Calu3 (cell line): ENCODE data around the gene ASPA. TPM values are rescaled to one million over a fixed set of nuclear protein-coding genes. Genes with fewer than 3 reads are reported as not detected.

Experiments
- BruUV-seq: library from RNA; stranded (reverse); fragments of 400-500 nt; replicated peaks from 2 replicates; lab custom pipeline; 2021; lab: Mats Ljungman, UMichigan
- CTCF ChIA-PET: fragments of 300-600 bp; sonication (Branson Sonifier 250); formaldehyde crosslinking; loops from one replicate; lab custom pipeline; 2022; ENCODE audit warnings: antibody characterized with exemption; lab: Charles Lee
- DNase-seq: peaks from one replicate; pipeline ENCODE4 v3.0.0; 2022
- H3K27ac Mint-ChIP-seq: one replicate; pipeline ENCODE4 v1.8.0; 2022; ENCODE audit warnings: mixed read lengths; ENCODE audit not compliant: unreplicated experiment
- H3K27me3 Mint-ChIP-seq: one replicate; pipeline ENCODE4 v1.8.0; 2022; ENCODE audit warnings: mixed read lengths; ENCODE audit not compliant: unreplicated experiment
- H3K36me3 Mint-ChIP-seq: one replicate; pipeline ENCODE4 v1.8.0; 2022; ENCODE audit warnings: mild to moderate bottlenecking, moderate library complexity, mixed read lengths; ENCODE audit not compliant: insufficient read depth, unreplicated experiment
- H3K4me1 Mint-ChIP-seq: one replicate; pipeline ENCODE4 v1.8.0; 2022; ENCODE audit warnings: mild to moderate bottlenecking, low read depth, mixed read lengths; ENCODE audit not compliant: unreplicated experiment
- H3K4me3 Mint-ChIP-seq: one replicate; pipeline ENCODE4 v1.8.0; 2022; ENCODE audit warnings: mild to moderate bottlenecking, low read depth, moderate library complexity, mixed read lengths; ENCODE audit not compliant: unreplicated experiment
- H3K9me3 Mint-ChIP-seq: one replicate; pipeline ENCODE4 v1.8.0; 2022; ENCODE audit warnings: low read depth, mixed read lengths; ENCODE audit not compliant: unreplicated experiment
- CTCF ChIP-seq: fragments of 200-600 bp; IDR thresholded peaks from one replicate; pipeline ENCODE4 v1.8.0; 2022; ENCODE audit warnings: antibody characterized with exemption; ENCODE audit not compliant: unreplicated experiment
- intact Hi-C: fragments of 100-400 bp; cut with micrococcal nuclease; formaldehyde crosslinking; loops from one replicate; pipeline ENCODE4 v1.10.0; 2022; ENCODE audit not compliant: unreplicated experiment
- total RNA-seq: library from RNA; stranded (reverse); gene quantifications from 2 replicates; pipeline ENCODE4 v1.2.3, GENCODE V29; 2022

Gene ASPA
- total RNA-seq, 1 experiment from 2014 or later: not detected

- no peak for DNase-seq
- Mint-ChIP-seq H3K36me3 (no peaks in the 10 kb centered on the region), H3K4me1 (peaks cover 13% of the 10 kb centered on the region), H3K27ac (no peak within 1 kb of the TSS), H3K27me3 (no peaks in the 10 kb centered on the region), H3K9me3 (no peaks in the 10 kb centered on the region), H3K4me3 (no peak within 1 kb of the TSS)
- intact Hi-C loops: no loop called here
- CTCF ChIA-PET: no interaction called here
- BruUV-seq: no TSS peak
- no peak for TF ChIP-seq CTCF
These were observed 4.2 kb upstream of the ASPA start, which contains the start of gene SPATA22 for GRCh38 chr17:3471599-3471998. Gene SPATA22, minus strand, starts transcription at chr17:3471819. Its CDS starts 2,494 bp downstream, at chr17:3469325.

- no peak for DNase-seq
- no peak for TF ChIP-seq CTCF
- CTCF ChIA-PET: no interaction called here
- Mint-ChIP-seq H3K27ac (no peak overlapping the region), H3K9me3 (no peaks in the 10 kb centered on the region), H3K4me3 (no peak overlapping the region), H3K4me1 (peaks cover 13% of the 10 kb centered on the region), H3K27me3 (no peaks in the 10 kb centered on the region), H3K36me3 (no peaks in the 10 kb centered on the region)
- no TSS peak for BruUV-seq
- intact Hi-C loops: no loop called here
These were observed 3.7 kb upstream of the ASPA start for GRCh38 chr17:3472137-3472536.

- intact Hi-C loops: no loop called here
- no peak overlapping the region for H3K27ac Mint-ChIP-seq
- CTCF ChIA-PET: no interaction called here
- H3K36me3 Mint-ChIP-seq: no peaks in the 10 kb centered on the region
- no TSS peak for BruUV-seq
- H3K4me3 Mint-ChIP-seq: no peak overlapping the region
- DNase-seq: no peak
- H3K9me3 Mint-ChIP-seq: no peaks in the 10 kb centered on the region
- peaks cover 13% of the 10 kb centered on the region for H3K4me1 Mint-ChIP-seq
- TF ChIP-seq CTCF: no peak
- H3K27me3 Mint-ChIP-seq: peaks cover 11% of the 10 kb centered on the region
These were observed 1.6 kb upstream of the ASPA start for GRCh38 chr17:3474212-3474611.

- H3K36me3 Mint-ChIP-seq: no peaks in the 10 kb centered on the region
- CTCF ChIA-PET: no interaction called here
- H3K4me1 Mint-ChIP-seq: peaks cover 13% of the 10 kb centered on the region
- no peak overlapping the region for H3K27ac Mint-ChIP-seq
- no peak overlapping the region for H3K4me3 Mint-ChIP-seq
- peaks cover 21% of the 10 kb centered on the region for H3K27me3 Mint-ChIP-seq
- no TSS peak for BruUV-seq
- no peaks in the 10 kb centered on the region for H3K9me3 Mint-ChIP-seq
- intact Hi-C loops: no loop called here
- no peak for TF ChIP-seq CTCF
- DNase-seq: no peak
These were observed 529 bp upstream of the ASPA start for GRCh38 chr17:3475251-3475685.
